Astrocyte (in vitro differentiated cells and primary cell): Measurements from ENCODE around the gene TAMALIN. TPM values are rescaled to one million over a fixed set of nuclear protein-coding genes. Genes with fewer than 3 reads are reported as not detected.
A peak's percentile ranks its signal among the peaks of the same experiment; 100 is the strongest.

ENCODE experiments used
- DNase-seq: peaks from one replicate; pipeline ENCODE4 v3.0.0-alpha.2; 2010; ENCODE audit warnings: low read depth
- FAIRE-seq: peaks from 2 replicates; lab custom pipeline; 2011; peaks lifted over from hg19 to GRCh38; lab: Jason Lieb, UNC
- H2AFZ ChIP-seq: 2 replicates; pipeline ENCODE4 v1.6.0; 2012; ENCODE audit warnings: low read depth, low read length, inconsistent platforms
- H3K27ac ChIP-seq: 2 replicates; pipeline ENCODE4 v1.5.1; 2011; ENCODE audit warnings: low read depth, low read length, inconsistent platforms
- H3K27me3 ChIP-seq: 2 replicates; pipeline ENCODE4 v1.6.0; 2011; ENCODE audit warnings: low read length, inconsistent platforms; ENCODE audit not compliant: insufficient read depth
- H3K36me3 ChIP-seq: 2 replicates; pipeline ENCODE4 v1.5.1; 2011; ENCODE audit warnings: low read length, inconsistent platforms; ENCODE audit not compliant: insufficient read depth
- H3K4me1 ChIP-seq: 2 replicates; pipeline ENCODE4 v1.5.1; 2011; ENCODE audit warnings: low read length, inconsistent platforms; ENCODE audit not compliant: insufficient read depth
- H3K4me2 ChIP-seq: 2 replicates; pipeline ENCODE4 v1.6.0; 2012; ENCODE audit warnings: low read length, inconsistent platforms
- H3K4me3 ChIP-seq: 2 replicates; pipeline ENCODE4 v1.5.1; 2011; ENCODE audit warnings: low read depth, mild to moderate bottlenecking, low read length, inconsistent platforms; ENCODE audit not compliant: insufficient read depth
- H3K79me2 ChIP-seq: 2 replicates; pipeline ENCODE4 v1.6.0; 2012; ENCODE audit warnings: mild to moderate bottlenecking, low read length, inconsistent platforms; ENCODE audit not compliant: insufficient read depth
- H3K9ac ChIP-seq: 2 replicates; pipeline ENCODE4 v1.6.0; 2012; ENCODE audit warnings: mild to moderate bottlenecking, low read length, inconsistent platforms
- H3K9me3 ChIP-seq: 2 replicates; pipeline ENCODE4 v1.5.1; 2012; ENCODE audit warnings: low read depth, mild to moderate bottlenecking, low read length, inconsistent platforms; ENCODE audit not compliant: insufficient read depth
- H4K20me1 ChIP-seq: 2 replicates; pipeline ENCODE4 v1.6.0; 2012; ENCODE audit warnings: low read length, inconsistent platforms; ENCODE audit not compliant: insufficient read depth
- H3K27ac Mint-ChIP-seq: one replicate; pipeline ENCODE4 v1.8.0; 2021; ENCODE audit warnings: mild to moderate bottlenecking, mixed read lengths; ENCODE audit not compliant: unreplicated experiment
- H3K27me3 Mint-ChIP-seq: one replicate; pipeline ENCODE4 v1.8.0; 2021; ENCODE audit warnings: low read depth, mixed read lengths; ENCODE audit not compliant: unreplicated experiment
- H3K36me3 Mint-ChIP-seq: one replicate; pipeline ENCODE4 v1.8.0; 2021; ENCODE audit warnings: low read depth, mixed read lengths; ENCODE audit not compliant: unreplicated experiment
- H3K4me1 Mint-ChIP-seq: one replicate; pipeline ENCODE4 v1.8.0; 2021; ENCODE audit warnings: low read depth, mixed read lengths; ENCODE audit not compliant: unreplicated experiment
- H3K4me3 Mint-ChIP-seq: one replicate; pipeline ENCODE4 v1.8.0; 2021; ENCODE audit warnings: mild to moderate bottlenecking, moderate library complexity, mixed read lengths; ENCODE audit not compliant: unreplicated experiment
- H3K9me3 Mint-ChIP-seq: one replicate; pipeline ENCODE4 v1.8.0; 2021; ENCODE audit warnings: mild to moderate bottlenecking, mixed read lengths; ENCODE audit not compliant: unreplicated experiment
- EZH2 ChIP-seq: IDR thresholded peaks from 2 replicates; pipeline ENCODE4 v1.6.1; 2012; ENCODE audit warnings: mild to moderate bottlenecking, low read length, inconsistent platforms; ENCODE audit not compliant: insufficient read depth
- total RNA-seq: library from RNA; stranded (reverse); gene quantifications from 2 replicates; pipeline ENCODE4 v1.2.1, GENCODE V29; 2021
- TF ChIP-seq, protein P1 (sequence below): IDR thresholded peaks from 2 replicates; pipeline ENCODE4 v1.5.1; 2011; ENCODE audit warnings: low read depth, mild to moderate bottlenecking, inconsistent platforms, low read length, moderate library complexity; ENCODE audit not compliant: insufficient read depth

The TAMALIN gene
- total RNA-seq, 1 donor from 2014 or later = 9.6 TPM

DNA sequence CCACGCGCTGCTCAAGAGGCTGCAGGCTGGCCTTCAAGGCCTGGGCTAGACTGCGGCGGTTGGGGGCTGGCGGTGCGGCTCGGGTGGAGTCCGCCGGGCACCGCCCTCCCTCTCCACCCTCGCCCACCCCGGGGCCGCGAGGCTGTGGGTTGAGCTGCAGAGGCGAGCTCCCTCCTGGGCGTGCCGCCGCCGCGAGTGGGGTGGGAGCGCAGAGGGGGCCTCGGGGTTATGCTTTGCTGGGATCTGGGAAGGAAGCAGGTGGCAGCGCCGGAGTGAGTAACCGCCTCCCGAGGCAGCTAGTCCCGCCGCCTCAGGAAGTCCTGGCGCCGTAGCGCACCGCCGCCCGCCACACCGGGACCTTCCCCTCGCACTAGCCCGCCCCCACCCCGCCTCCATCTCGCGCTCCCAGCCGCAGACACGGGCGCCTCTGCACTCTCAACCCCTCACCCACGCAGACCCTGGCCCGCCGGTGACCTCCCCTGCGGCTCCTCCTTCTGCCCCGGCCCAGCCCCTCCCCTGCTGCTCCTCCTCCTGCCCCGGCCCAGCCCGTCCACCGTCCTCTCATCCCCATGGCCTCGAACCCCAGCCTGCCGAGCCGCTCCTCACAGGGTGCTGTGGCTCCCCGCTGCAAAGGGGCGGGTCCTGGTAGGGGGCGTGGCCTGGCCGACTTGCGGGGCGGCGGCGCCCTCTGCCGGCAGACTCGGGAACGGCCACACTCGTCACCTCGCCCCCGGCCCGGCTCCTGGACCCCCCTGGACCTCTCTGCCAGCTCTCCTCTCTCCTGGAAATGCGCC is 16.6 kb downstream of the TAMALIN start:
- no peak overlapping the region for H3K27ac ChIP-seq
- TF ChIP-seq, protein P1, sequence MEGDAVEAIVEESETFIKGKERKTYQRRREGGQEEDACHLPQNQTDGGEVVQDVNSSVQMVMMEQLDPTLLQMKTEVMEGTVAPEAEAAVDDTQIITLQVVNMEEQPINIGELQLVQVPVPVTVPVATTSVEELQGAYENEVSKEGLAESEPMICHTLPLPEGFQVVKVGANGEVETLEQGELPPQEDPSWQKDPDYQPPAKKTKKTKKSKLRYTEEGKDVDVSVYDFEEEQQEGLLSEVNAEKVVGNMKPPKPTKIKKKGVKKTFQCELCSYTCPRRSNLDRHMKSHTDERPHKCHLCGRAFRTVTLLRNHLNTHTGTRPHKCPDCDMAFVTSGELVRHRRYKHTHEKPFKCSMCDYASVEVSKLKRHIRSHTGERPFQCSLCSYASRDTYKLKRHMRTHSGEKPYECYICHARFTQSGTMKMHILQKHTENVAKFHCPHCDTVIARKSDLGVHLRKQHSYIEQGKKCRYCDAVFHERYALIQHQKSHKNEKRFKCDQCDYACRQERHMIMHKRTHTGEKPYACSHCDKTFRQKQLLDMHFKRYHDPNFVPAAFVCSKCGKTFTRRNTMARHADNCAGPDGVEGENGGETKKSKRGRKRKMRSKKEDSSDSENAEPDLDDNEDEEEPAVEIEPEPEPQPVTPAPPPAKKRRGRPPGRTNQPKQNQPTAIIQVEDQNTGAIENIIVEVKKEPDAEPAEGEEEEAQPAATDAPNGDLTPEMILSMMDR = peak; percentile 46
- peak; percentile 59 for TF ChIP-seq EZH2
- H2AFZ ChIP-seq = peak overlapping the region; percentile 81
- H3K4me2 ChIP-seq = peak overlapping the region; percentile 89
- H3K9ac ChIP-seq = peak overlapping the region; percentile 54
- Mint-ChIP-seq H3K4me1 (peaks cover 19% of the 10 kb centered on the region), H3K27me3 (peaks cover 3% of the 10 kb centered on the region), H3K36me3 (no peaks in the 10 kb centered on the region), H3K4me3 (peak overlapping the region; percentile 78), H3K27ac (no peak overlapping the region), H3K9me3 (no peaks in the 10 kb centered on the region)
- no peaks in the 10 kb centered on the region for H3K36me3 ChIP-seq
- DNase-seq = peak; percentile 25
- peak overlapping the region; percentile 42 for H3K4me3 ChIP-seq
- H4K20me1 ChIP-seq = no peaks in the 10 kb centered on the region
- H3K27me3 ChIP-seq = no peaks in the 10 kb centered on the region
- peaks cover 19% of the 10 kb centered on the region for H3K4me1 ChIP-seq
- no peaks in the 10 kb centered on the region for H3K9me3 ChIP-seq
- H3K79me2 ChIP-seq = no peaks in the 10 kb centered on the region
- FAIRE-seq = no peak

DNA sequence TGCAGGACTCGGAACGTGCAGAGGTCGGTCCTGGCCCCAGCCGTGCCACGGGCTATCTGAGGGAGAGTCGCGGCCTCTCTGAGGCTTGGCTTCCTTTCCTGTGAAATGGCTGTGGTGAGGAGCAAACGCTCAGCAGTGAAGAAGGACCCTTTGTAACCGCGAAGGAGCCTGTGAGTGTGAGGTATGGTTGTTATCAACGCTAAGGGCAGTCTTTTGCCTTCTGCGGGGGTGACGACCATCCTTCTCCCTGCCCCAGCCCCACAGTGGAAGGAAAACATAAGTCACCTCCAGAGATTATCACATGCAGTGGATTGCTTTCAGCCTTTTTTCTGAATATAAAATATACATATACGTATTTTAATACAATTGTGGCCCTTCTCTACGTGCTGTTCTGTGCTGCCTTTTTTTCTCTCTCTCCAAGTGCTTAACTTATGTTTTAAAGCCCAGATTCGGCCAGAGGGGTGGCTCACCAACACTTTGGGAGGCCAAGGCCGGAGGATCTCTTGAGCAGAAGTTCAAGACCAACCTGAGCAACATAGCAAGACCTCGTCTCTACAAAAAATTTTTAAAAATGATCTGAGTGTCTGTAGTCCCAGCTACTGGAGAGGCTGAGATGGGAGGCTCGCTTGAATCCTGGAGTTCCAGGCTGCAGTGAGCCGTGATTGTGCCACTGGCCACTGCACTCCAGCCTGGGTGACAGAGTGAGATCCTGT is 17.4 kb downstream of the TAMALIN start:
- Histone ChIP-seq H4K20me1 (no peaks in the 10 kb centered on the region), H2AFZ (peak overlapping the region; percentile 81), H3K4me3 (no peak overlapping the region), H3K9ac (peak overlapping the region; percentile 28), H3K4me1 (peaks cover 17% of the 10 kb centered on the region), H3K4me2 (peak overlapping the region; percentile 89), H3K9me3 (no peaks in the 10 kb centered on the region), H3K36me3 (no peaks in the 10 kb centered on the region), H3K27me3 (no peaks in the 10 kb centered on the region), H3K79me2 (no peaks in the 10 kb centered on the region), H3K27ac (no peak overlapping the region)
- DNase-seq (peak; percentile 18), FAIRE-seq (no peak)
- peak overlapping the region; percentile 78 for H3K4me3 Mint-ChIP-seq
- H3K27me3 Mint-ChIP-seq = peaks cover 3% of the 10 kb centered on the region
- no peaks in the 10 kb centered on the region for H3K36me3 Mint-ChIP-seq
- peaks cover 16% of the 10 kb centered on the region for H3K4me1 Mint-ChIP-seq
- H3K27ac Mint-ChIP-seq = no peak overlapping the region
- TF ChIP-seq, protein P1 = no peak
- TF ChIP-seq EZH2 = no peak
- H3K9me3 Mint-ChIP-seq = no peaks in the 10 kb centered on the region
